Measurements from ENCODE around the gene ATP1A3. TPM values are rescaled to one million over a fixed set of nuclear protein-coding genes. Genes with fewer than 3 reads are reported as not detected.
"Not testable (repeated sequence)": the region's sequence is repeated elsewhere in the genome, so short reads cannot be mapped to it uniquely, and the experiment has no call there.

ATP1A3 gene
- polyA plus RNA-seq (2013, experiment 1 of 2; ENCODE audit: insufficient read length) = not detected
- polyA plus RNA-seq (2013, experiment 2 of 2; ENCODE audit: insufficient read length) = 0.21 TPM

- peak; percentile 16 for DNase-seq
Measured at GRCh38 chr19:41993612-41994483, at the start of gene ATP1A3. Gene ATP1A3 (minus strand): TSS chr19:41994230. CDS start chr19:41994076, 154 bp downstream.

- DNase-seq = no peak
Measured at GRCh38 chr19:42042455-42043170, 48.6 kb upstream of the ATP1A3 start.

- DNase-seq = not testable (repeated sequence)
Measured at GRCh38 chr19:42040491-42040890, 46.5 kb upstream of the ATP1A3 start.

DNA sequence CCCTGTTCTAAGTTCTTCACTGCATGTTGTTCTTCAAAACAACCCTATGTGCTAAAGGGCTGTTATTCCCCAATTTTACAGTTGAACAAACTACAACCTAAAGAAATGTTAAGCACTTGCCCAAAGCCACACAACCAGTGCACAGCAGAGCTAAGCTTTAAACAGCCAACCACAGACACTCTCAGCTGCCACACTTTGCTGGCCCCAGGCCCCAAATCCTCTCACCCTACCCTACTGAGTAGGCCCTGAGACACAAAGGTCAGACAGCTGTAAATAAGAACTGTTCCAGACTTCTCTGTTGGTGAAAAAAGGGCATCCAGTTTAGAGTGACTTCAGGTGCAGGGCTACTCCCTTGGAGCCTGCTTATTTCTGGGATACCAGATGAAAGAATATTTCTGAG lies 46.0 kb upstream of the ATP1A3 start:
- DNase-seq = no peak

DNA sequence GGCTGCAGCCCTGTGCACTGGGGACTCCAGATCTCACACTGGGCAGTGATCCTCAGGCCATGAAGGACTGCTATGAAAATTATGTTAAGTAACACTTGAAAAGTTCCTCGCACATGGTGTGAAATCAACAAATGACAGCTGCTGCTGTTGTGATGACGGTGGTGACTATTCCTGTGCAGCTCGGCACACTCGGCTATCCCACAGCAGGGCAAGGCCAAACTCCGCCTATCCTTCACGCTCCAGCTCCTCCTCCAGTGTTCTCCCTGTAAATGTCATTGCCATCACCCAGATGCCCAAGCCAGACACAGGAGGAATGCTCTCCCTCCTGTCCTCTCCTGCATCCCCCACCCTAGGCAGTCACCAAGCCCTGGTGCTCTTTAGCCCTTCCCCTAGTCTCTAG lies 44.6 kb upstream of the ATP1A3 start:
- DNase-seq = no peak

- DNase-seq = no peak
Measured at GRCh38 chr19:42037649-42038048, 43.6 kb upstream of the ATP1A3 start.

DNA sequence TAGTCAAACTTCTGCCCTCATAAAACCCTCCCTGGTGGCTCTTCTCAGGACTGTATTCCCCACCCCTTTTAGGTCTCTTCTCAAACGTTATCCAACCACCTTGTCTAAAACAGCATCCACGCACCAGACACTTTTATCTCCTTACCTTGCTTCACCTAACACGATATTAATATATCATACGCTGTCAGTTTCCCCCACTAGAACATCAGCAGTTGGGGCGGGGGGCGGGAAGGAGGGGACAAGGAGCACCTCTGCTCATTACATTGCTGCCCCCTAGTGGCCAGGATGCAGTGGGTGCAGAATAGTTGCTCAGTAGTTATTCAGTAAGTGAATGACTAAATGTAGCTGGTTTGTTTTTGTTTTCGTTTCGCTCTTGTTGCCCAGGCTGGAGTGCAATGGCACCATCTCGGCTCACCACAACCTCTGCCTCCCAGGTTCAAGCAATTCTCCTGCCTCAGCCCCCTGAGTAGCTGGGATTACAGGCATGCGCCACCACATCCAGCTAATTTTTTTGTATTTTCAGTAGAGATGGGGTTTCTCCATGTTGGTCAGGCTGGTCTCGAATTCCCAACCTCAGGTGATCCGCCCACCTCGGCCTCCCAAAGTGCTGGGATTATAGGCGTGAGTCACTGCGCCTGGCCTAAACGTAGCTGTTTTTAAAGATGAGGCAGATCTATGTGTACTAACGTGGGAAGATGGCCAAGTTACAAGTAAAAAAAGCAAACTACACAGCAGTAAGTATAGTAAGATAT lies 40.8 kb upstream of the ATP1A3 start:
- peak; percentile 61 for DNase-seq

DNA sequence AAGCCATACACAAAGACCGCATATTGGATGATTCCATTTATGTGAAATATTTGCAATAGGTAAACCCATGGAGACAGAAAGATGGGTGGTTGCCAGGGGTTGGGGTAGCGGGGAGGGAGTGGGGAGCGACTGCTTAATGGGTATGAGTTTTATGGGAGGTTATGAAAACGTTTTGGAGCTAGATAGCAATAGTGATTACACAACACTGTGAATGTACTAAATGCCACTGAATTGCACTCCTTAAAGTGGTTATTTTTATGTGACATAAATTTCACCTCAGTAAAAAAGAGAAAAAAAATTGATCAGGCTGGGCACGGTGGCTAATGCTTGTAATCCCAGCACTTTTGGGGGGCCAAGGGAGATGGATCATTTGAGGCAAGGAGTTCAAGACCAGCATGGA lies 39.4 kb upstream of the ATP1A3 start:
- no peak for DNase-seq

- DNase-seq = peak; percentile 5
Measured at GRCh38 chr19:42032431-42032830, 38.4 kb upstream of the ATP1A3 start.

DNA sequence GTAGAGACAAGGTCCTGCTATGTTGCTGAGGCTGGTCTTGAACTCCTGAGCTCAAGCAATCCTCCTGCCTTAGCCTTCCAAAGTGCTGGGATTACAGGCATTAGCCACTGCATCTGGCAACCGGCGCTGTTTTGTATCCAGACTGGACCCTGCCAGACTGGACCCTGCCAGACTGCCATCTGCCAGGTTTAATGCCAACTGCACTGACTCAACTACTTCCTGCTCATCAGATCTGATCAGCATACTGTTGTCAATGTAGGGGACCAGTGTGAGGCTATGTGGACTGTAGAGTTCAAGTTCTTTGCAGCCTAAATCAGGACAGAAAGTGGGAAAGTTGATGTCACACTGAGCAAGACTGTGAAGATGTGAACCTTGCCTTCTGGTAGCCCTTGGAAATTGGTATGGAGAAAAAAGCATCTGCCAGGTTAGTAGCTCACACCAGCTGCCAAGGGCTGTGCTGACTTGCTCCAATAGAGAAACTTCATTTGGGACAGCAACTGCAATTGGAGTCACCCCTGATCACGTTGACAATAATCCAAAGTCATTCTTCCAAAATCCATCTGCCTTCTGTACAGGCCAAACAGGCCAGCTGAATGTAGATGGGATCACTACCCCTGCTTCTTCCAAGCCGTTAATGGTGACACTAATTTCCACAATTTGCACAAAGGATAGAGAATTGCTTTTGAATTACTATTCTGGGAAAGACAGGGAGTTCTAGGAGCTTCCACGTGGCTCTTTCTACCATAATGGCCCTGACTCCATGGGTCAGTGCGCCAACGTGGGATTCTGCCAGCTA lies 36.8 kb upstream of the ATP1A3 start:
- no peak for DNase-seq

DNA sequence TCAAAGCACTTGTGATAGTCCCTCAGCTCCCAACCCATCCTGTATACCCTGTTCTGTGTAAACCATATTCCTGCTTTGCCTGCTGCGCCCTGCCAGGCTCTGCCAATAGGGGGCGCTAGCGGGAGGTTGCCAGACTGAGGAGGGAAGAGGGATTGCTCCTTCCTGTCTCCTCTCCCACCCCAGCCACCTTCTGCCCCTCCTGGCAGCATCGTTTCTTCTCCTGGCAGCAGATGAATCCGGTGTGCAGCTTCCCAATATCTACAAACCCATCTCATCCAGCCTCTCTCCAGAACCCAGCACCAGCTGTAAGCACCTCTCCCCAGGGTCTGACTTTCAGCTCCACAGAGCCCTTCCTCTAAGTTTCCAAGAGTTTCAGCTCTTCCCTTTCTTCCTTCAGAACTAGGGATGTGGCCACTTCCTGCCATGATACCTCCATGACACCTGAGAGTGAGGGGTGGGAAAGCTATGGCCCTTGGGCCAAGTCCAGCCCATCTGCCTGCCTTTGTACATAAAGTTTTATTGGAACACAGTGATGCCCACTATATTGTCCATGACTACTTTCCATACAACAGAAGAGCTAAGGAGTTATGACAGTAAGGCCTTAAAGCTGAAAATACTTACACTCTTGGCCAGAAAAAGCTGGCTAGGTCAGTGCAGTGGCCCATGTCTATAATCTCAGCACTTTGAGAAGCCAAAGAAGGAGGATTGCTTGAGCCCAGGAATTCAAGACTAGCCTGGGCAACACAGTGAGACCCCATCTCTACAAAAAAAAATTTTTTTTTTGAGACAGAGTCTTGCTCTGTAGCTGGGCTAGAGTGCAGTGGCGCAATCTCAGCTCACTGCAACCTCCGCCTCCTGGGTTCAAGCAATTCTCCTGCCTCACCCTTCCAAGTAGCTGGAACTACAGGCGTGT lies 34.5 kb upstream of the ATP1A3 start:
- DNase-seq = no peak

GRCh38 chr19:42024622-42025111 lies 30.6 kb upstream of the ATP1A3 start:
- peak; percentile 27 for DNase-seq

- DNase-seq = no peak
Measured at GRCh38 chr19:42023943-42024260, 29.9 kb upstream of the ATP1A3 start.

GRCh38 chr19:42023121-42023942 lies 29.3 kb upstream of the ATP1A3 start:
- peak; percentile 3 for DNase-seq

- no peak for DNase-seq
Measured at GRCh38 chr19:42022616-42023015, 28.6 kb upstream of the ATP1A3 start.

- no peak for DNase-seq
Measured at GRCh38 chr19:42021185-42021584, 27.2 kb upstream of the ATP1A3 start.

- no peak for DNase-seq
Measured at GRCh38 chr19:42018503-42019193, 24.6 kb upstream of the ATP1A3 start.

DNA sequence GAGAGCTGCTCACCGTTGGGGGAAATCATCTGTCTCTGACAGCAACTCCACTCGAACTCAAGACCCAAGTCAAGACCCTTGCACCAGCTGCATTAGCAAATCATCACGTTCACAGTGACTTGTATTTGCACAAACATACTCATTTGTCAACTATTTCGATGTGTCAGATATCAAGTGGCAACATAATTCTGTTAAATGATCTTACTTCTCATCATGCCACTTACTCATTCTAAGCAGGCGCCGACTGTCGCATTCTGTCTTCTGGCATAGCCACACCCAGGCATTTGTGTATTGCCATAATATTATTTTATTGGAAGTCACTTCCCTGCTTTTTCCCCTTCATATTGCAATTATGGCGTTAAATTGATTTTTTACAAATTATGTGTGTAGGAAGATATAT lies 23.0 kb upstream of the ATP1A3 start:
- no peak for DNase-seq

DNA sequence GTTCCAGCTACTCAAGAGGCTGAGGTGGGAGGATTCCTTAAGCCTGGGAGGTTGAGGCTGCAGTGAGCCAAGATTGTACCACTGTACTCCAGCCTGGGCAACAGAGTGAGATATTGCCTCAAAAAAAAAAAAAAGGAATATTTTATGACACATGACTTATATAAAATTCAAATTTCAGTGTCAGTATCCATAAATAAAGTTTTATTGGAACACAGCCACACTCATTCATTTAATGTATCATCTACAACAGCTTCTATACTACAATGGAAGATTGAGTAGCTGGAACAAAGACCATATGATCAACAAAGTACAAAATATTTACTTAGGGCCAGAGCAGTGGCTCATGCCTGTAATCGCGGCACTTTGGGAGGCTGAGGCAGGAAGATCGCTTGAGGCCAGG lies 18.7 kb upstream of the ATP1A3 start:
- not testable (repeated sequence) for DNase-seq
